ENCODE measurements around the gene PLS1. TPM values are rescaled to one million over a fixed set of nuclear protein-coding genes. Genes with fewer than 3 reads are reported as not detected.
A peak's percentile ranks its signal among the peaks of the same experiment; 100 is the strongest.
"Not testable (repeated sequence)": the region's sequence is repeated elsewhere in the genome, so short reads cannot be mapped to it uniquely, and the experiment has no call there.

Gene PLS1
- total and polyA plus RNA-seq, 4 donors = 9.3 to 45.4 (median 18.7) TPM

GRCh38 chr3:142735462-142735861 lies 139.3 kb downstream of the PLS1 start:
- H3K4me1 ChIP-seq (ENCODE audit: control insufficient read depth in 5 of 5, insufficient read depth in 5 of 5, low read length in 5 of 5) = peaks cover 0 to 5% (median 0%) of the 10 kb centered on the region in 5 donors
- ATAC-seq (ENCODE audit: insufficient read depth, low FRiP score) = no peak
- H3K4me3 ChIP-seq = no peak overlapping the region
- no peaks in the 10 kb centered on the region for H3K36me3 ChIP-seq (ENCODE audit: control insufficient read depth in 4 of 4, insufficient read depth in 4 of 4, low read length in 4 of 4)
- peak overlapping the region in 1 of 2 donors; percentile 53 for H3K27ac ChIP-seq (ENCODE audit: low read depth in 1 of 2, low read length in 1 of 2)
- no peaks in the 10 kb centered on the region for H3K27me3 ChIP-seq (ENCODE audit: control insufficient read depth in 3 of 3, insufficient read depth in 3 of 3, low read length in 2 of 3)
- TF ChIP-seq, protein P1, sequence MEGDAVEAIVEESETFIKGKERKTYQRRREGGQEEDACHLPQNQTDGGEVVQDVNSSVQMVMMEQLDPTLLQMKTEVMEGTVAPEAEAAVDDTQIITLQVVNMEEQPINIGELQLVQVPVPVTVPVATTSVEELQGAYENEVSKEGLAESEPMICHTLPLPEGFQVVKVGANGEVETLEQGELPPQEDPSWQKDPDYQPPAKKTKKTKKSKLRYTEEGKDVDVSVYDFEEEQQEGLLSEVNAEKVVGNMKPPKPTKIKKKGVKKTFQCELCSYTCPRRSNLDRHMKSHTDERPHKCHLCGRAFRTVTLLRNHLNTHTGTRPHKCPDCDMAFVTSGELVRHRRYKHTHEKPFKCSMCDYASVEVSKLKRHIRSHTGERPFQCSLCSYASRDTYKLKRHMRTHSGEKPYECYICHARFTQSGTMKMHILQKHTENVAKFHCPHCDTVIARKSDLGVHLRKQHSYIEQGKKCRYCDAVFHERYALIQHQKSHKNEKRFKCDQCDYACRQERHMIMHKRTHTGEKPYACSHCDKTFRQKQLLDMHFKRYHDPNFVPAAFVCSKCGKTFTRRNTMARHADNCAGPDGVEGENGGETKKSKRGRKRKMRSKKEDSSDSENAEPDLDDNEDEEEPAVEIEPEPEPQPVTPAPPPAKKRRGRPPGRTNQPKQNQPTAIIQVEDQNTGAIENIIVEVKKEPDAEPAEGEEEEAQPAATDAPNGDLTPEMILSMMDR (IDR thresholded peaks at IDR 0.05; ENCODE audit: control extremely low read depth, extremely low read depth) = no peak
- no peaks in the 10 kb centered on the region for H3K9me3 ChIP-seq (ENCODE audit: control insufficient read depth in 4 of 4, insufficient read depth in 3 of 4, low read length in 3 of 4)
- no peak overlapping the region for H3K9ac ChIP-seq (ENCODE audit: insufficient read depth in 1 of 2, low read length in 2 of 2)
- no peak for DNase-seq

- TF ChIP-seq, protein P1 (IDR thresholded peaks at IDR 0.05; ENCODE audit: control extremely low read depth, extremely low read depth) = no peak
- peaks cover 0 to 2% (median 0%) of the 10 kb centered on the region in 5 donors for H3K4me1 ChIP-seq (ENCODE audit: control insufficient read depth in 5 of 5, insufficient read depth in 5 of 5, low read length in 5 of 5)
- H3K27me3 ChIP-seq (ENCODE audit: control insufficient read depth in 3 of 3, insufficient read depth in 3 of 3, low read length in 2 of 3) = no peaks in the 10 kb centered on the region
- DNase-seq (no peak), ATAC-seq (ENCODE audit: insufficient read depth, low FRiP score) (no peak)
- H3K36me3 ChIP-seq (ENCODE audit: control insufficient read depth in 4 of 4, insufficient read depth in 4 of 4, low read length in 4 of 4) = no peaks in the 10 kb centered on the region
- no peak overlapping the region for H3K27ac ChIP-seq (ENCODE audit: low read depth in 1 of 2, low read length in 1 of 2)
- H3K9ac ChIP-seq (ENCODE audit: insufficient read depth in 1 of 2, low read length in 2 of 2) = no peak overlapping the region
- H3K9me3 ChIP-seq (ENCODE audit: control insufficient read depth in 4 of 4, insufficient read depth in 3 of 4, low read length in 3 of 4) = no peaks in the 10 kb centered on the region
- H3K4me3 ChIP-seq = no peak overlapping the region
Observed at GRCh38 chr3:142738396-142738795, 142.2 kb downstream of the PLS1 start.

GRCh38 chr3:142746646-142747045 lies 150.5 kb downstream of the PLS1 start:
- no peaks in the 10 kb centered on the region for H3K9me3 ChIP-seq (ENCODE audit: control insufficient read depth in 4 of 4, insufficient read depth in 3 of 4, low read length in 3 of 4)
- TF ChIP-seq, protein P1 (IDR thresholded peaks at IDR 0.05; ENCODE audit: control extremely low read depth, extremely low read depth) = no peak
- no peak for ATAC-seq (ENCODE audit: insufficient read depth, low FRiP score)

GRCh38 chr3:142750531-142750930 lies 154.3 kb downstream of the PLS1 start:
- H3K4me3 ChIP-seq; H3K36me3 ChIP-seq (ENCODE audit: control insufficient read depth in 4 of 4, insufficient read depth in 4 of 4, low read length in 4 of 4); DNase-seq; H3K9ac ChIP-seq (ENCODE audit: insufficient read depth in 1 of 2, low read length in 2 of 2); H3K9me3 ChIP-seq (ENCODE audit: control insufficient read depth in 4 of 4, insufficient read depth in 3 of 4, low read length in 3 of 4); H3K27ac ChIP-seq (ENCODE audit: low read depth in 1 of 2, low read length in 1 of 2); ATAC-seq (ENCODE audit: insufficient read depth, low FRiP score); H3K4me1 ChIP-seq (ENCODE audit: control insufficient read depth in 5 of 5, insufficient read depth in 5 of 5, low read length in 5 of 5); H3K27me3 ChIP-seq (ENCODE audit: control insufficient read depth in 3 of 3, insufficient read depth in 3 of 3, low read length in 2 of 3): not testable (repeated sequence)
- 95 to 97% methylated on average over 4 of the region's 4 CpGs for WGBS, 2 donors

More at GRCh38 chr3:142746646-142747045, 150.5 kb downstream of the PLS1 start:
- no peak for DNase-seq
- Histone ChIP-seq H3K4me1 (ENCODE audit: control insufficient read depth in 5 of 5, insufficient read depth in 5 of 5, low read length in 5 of 5) (no peaks in the 10 kb centered on the region), H3K36me3 (ENCODE audit: control insufficient read depth in 4 of 4, insufficient read depth in 4 of 4, low read length in 4 of 4) (peaks cover 0 to 9% (median 5%) of the 10 kb centered on the region in 4 donors), H3K27me3 (ENCODE audit: control insufficient read depth in 3 of 3, insufficient read depth in 3 of 3, low read length in 2 of 3) (no peaks in the 10 kb centered on the region), H3K27ac (ENCODE audit: low read depth in 1 of 2, low read length in 1 of 2) (no peak overlapping the region), H3K9ac (ENCODE audit: insufficient read depth in 1 of 2, low read length in 2 of 2) (no peak overlapping the region), H3K4me3 (no peak overlapping the region)
- WGBS, 2 donors = 94 to 96% methylated on average over 7 of the region's 7 CpGs

DNA sequence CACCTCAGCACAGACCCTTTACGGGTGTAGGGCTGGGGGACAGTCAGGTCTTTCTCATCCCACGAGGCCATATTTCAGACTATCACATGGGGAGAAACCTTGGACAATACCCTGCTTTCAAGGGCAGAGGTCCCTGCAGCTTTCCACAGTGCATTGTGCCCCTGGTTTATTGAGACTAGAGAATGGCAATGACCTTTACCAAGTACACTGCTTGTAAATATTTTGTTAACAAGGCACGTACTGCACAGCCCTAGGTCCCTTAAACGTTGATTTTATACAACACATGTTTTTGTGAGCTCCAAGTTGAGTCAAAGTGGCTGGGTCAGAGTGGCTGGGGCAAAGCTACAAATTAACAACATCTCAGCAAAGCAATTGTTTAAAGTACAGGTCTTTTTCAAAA lies 156.4 kb downstream of the PLS1 start:
- not testable (repeated sequence) for H3K4me1 ChIP-seq (ENCODE audit: control insufficient read depth in 5 of 5, insufficient read depth in 5 of 5, low read length in 5 of 5); H3K9ac ChIP-seq (ENCODE audit: insufficient read depth in 1 of 2, low read length in 2 of 2); H3K36me3 ChIP-seq (ENCODE audit: control insufficient read depth in 4 of 4, insufficient read depth in 4 of 4, low read length in 4 of 4); ATAC-seq (ENCODE audit: insufficient read depth, low FRiP score); H3K27me3 ChIP-seq (ENCODE audit: control insufficient read depth in 3 of 3, insufficient read depth in 3 of 3, low read length in 2 of 3); H3K27ac ChIP-seq (ENCODE audit: low read depth in 1 of 2, low read length in 1 of 2); DNase-seq; H3K4me3 ChIP-seq; H3K9me3 ChIP-seq (ENCODE audit: control insufficient read depth in 4 of 4, insufficient read depth in 3 of 4, low read length in 3 of 4)
- WGBS, 2 donors = 82 to 88% methylated on average over 4 of the region's 4 CpGs
